HG03064 (cell line): ENCODE data around the gene SULT2B1.
"Not testable (repeated sequence)": the region's sequence is repeated elsewhere in the genome, so short reads cannot be mapped to it uniquely, and the experiment has no call there.

ENCODE experiments used
- ATAC-seq: cut with Tn5 transposase; IDR thresholded peaks from one replicate; pipeline ENCODE4 v1.9.1; 2021; ENCODE audit warnings: low read depth; ENCODE audit not compliant: unreplicated experiment

SULT2B1 gene

GRCh38 chr19:48551437-48552302, at the start of gene SULT2B1:
Gene SULT2B1 (plus strand): TSS chr19:48552172. CDS start chr19:48552253, 81 bp downstream.
- no peak for ATAC-seq

- no peak for ATAC-seq
Measured at GRCh38 chr19:48502350-48503018, 49.5 kb upstream of the SULT2B1 start.

- ATAC-seq: no peak
Measured at GRCh38 chr19:48506138-48506733, 45.7 kb upstream of the SULT2B1 start.

- no peak for ATAC-seq
Measured at GRCh38 chr19:48507911-48508439, 44.0 kb upstream of the SULT2B1 start.

- no peak for ATAC-seq
Measured at GRCh38 chr19:48508729-48509411, 43.1 kb upstream of the SULT2B1 start.

- ATAC-seq: no peak
Measured at GRCh38 chr19:48509467-48510194, 42.3 kb upstream of the SULT2B1 start.

GRCh38 chr19:48510421-48511268, 41.3 kb upstream of the SULT2B1 start:
- ATAC-seq: no peak

- no peak for ATAC-seq
Measured at GRCh38 chr19:48511321-48511731, 40.6 kb upstream of the SULT2B1 start.

GRCh38 chr19:48511800-48512503, 40.0 kb upstream of the SULT2B1 start, which contains the start of gene LMTK3:
Gene LMTK3 (minus strand): TSS chr19:48511835. CDS start chr19:48511576, 259 bp downstream.
- no peak for ATAC-seq

- no peak for ATAC-seq
Measured at GRCh38 chr19:48512504-48513288, 39.3 kb upstream of the SULT2B1 start.

- no peak for ATAC-seq
Measured at GRCh38 chr19:48513289-48514122, 38.5 kb upstream of the SULT2B1 start.

GRCh38 chr19:48514123-48514458, 37.9 kb upstream of the SULT2B1 start:
- no peak for ATAC-seq

- ATAC-seq: no peak
Measured at GRCh38 chr19:48516536-48516935, 35.4 kb upstream of the SULT2B1 start.

- no peak for ATAC-seq
Measured at GRCh38 chr19:48518207-48518606, 33.8 kb upstream of the SULT2B1 start.

GRCh38 chr19:48519426-48519825, 32.5 kb upstream of the SULT2B1 start:
- ATAC-seq: not testable (repeated sequence)

GRCh38 chr19:48520134-48520533, 31.8 kb upstream of the SULT2B1 start:
- ATAC-seq: no peak

GRCh38 chr19:48524221-48524620, 27.8 kb upstream of the SULT2B1 start:
- no peak for ATAC-seq
